Fibroblast of skin of right quadriceps (primary cell): ENCODE measurements around the gene NDC1.
"Not testable (repeated sequence)": the region's sequence is repeated elsewhere in the genome, so short reads cannot be mapped to it uniquely, and the experiment has no call there.

ENCODE experiments used
- DNase-seq: peaks from one replicate; pipeline ENCODE4 v3.0.0-alpha.2; 2013

NDC1 gene

DNA sequence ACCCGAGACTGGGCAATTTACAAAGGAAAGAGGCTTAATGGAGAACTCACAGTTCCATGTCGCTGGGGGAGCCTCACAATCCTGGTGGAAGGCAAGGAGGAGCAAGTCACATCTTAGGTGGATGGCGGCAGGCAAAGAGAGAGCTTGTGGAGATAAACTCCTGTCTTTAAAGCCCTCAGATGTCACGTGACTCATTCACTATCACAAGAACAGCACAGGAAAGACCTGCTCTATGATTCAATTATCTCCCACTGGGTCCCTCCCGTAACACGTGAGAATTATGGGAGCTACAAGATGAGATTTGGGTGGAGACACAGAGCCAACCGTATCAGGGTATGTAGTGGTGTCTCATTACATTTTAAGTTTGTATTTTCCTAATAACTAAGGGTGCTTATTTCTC, 77.6 kb downstream of the NDC1 start:
- DNase-seq: not testable (repeated sequence)

DNA sequence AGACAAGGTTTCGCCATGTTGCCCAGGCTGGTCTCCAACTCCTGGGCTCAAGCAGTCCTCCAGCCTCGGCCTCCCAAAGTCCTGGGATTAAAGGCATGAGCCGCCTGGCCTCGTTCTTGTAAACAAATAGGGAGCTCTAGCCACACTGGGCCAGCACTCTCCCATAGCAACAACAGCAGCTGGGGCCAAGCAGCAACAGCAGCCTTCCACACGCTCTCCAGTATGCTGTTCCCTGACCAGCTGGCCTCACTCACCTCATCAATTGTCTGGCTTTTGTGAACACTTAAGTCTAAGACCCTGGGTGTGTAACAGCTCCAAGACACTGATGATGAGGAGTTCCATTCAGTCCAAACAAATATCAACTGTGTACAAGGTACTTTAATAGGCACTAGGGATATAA, 82.2 kb downstream of the NDC1 start:
- DNase-seq: no peak

DNA sequence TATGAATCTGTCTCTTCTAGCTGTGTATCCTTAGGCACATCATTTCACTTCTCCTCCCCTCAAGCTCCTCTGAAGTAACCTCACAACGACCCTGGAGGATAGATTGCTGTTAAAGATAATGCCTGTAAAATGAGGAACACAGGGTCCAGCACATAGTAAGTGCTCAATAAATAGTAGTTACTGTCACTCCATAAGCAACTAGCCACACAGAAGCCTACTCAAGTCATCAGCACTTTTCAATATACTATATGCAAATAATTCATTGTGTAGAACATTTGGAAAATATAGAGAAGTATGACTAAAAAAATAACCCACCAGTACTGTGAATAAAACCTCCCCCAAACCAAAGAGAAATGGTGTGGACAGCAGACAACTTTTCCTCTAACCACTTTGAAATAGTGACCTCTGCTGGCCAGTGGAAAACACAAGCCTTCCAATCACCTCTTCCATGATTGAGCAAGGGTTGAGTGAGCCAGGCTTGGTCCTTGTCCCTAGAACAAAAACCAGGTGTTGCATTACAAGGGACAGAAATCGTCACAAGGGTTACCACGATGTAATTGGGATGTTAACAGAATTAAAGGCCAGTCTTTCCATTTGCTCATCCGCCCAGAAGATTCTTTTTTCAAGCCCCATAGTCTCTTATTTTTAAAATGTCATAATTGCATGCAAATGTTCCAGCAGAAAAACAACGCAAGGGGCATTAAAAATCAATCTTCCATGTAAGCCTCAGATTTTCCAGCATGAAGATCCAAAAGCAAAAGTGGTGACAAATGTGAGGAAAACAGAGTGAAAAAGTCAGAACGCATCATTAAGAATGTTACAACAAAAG, 83.4 kb downstream of the NDC1 start:
- DNase-seq: peak; percentile 71

DNA sequence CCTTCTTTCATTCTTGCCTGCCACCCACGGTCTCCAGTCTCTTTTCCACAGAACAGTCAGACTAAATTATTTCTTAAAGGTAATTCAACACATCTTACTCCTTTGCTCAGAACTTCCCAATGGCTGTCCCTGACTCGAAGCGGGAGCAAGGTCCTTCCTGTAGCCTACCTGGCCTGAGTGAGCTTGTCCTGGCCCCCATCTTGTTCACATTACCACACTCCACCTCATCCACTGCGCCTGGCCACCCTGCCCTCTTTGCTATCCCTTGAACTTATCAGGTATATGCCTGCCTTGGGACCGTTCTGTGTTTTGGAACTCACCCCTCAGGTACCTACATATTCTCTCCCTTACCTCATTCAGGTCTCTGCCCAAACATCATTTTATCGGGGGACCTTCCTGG, 85.8 kb downstream of the NDC1 start:
- no peak for DNase-seq

DNA sequence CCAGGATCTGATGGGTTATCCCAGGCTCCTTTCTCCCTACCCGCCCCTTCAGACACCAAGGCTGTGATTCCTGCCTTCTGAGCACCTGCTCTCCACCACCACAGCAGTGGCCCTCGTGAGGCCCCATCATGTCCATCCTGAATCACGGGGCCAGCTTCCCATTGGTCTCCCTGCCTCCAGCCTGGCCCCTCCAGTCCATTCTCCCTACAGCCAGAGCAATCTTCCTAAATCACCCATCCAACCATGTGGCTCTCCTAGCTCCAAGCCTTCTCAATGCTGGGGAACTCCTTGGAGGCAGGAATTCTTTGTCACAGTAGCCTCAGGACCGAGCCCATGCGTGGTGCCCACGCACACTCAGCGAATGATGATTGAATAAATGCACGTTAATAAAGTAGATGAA, 90.3 kb downstream of the NDC1 start:
- no peak for DNase-seq

- DNase-seq: peak; percentile 82
These were observed 97.4 kb downstream of the NDC1 start for GRCh38 chr1:53740621-53741105.

GRCh38 chr1:53739109-53739681, 98.9 kb downstream of the NDC1 start, which contains the start of gene GLIS1:
TSS of gene GLIS1 (minus strand) at chr1:53739164. CDS start at chr1:53738064, 1,100 bp downstream.
- DNase-seq: peak; percentile 89

DNA sequence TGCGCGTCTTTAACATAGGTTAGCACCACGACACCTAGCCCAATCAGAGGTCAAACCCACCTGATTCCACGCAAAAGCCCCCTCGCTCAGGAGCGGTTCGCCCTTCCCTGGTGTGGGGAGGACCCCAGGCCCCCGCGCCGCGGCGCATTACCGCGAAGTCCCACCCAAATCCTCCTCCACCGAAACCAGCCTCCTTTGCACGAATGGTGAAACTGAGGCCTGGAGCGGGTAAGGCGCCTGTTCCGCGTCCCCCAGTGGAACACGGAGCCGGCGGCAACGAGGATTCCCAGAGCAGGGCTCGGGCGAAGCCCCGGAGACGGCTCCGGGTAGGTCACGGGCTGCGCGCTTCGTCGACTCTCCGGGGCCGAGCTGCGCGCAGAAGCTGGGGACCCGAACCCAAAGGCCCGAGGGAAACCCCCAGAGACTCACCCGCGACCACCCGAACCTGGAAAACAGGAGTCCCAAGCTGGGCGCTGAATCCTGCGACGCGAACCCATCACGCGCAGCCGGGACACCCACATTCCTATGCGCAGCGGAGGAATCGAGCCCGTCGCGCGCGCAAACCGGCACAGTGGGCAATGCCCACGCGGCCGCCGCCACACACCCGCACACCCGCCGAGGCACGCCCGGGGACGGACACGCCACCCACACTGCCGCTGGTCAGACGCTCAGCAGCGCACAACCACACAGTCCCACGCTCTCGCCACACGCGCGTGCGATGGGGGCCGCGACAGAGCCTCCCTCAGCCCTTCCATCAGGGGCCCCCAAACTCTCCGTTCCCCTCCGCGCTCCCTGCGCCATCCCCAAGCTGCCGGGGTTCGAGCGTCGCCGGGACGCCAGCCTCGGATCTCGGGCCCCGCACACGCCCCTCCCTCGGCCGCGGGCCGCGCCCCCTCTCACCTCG, 99.6 kb downstream of the NDC1 start:
- DNase-seq: no peak

DNA sequence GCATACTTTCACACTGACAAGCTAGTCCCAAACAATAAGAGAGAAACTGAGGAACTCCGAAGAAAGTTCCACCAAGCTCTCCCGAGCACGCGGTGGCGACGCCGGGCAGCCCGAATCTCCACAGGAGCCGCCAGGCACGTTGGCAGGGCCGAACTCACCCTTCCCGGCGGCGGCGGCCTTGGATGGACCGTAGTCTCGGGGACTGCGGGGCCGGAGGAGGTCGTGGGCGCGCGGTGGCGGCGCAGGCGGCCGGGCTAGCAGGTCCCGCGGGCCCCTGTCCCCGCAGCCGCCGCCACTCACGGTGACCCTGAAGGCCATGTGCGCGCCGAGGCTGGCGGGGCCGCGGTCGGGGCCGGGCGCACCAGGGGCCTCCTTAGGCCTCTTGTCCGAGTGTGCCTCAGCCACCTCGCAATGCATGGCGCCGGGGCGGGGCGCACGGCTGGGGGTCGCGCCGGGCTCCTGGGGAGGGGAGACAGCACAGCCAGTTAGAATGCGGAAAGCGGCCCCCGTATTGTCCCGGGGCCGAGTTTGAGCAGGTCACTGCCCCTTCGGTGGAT, 100.4 kb downstream of the NDC1 start:
- DNase-seq: no peak

DNA sequence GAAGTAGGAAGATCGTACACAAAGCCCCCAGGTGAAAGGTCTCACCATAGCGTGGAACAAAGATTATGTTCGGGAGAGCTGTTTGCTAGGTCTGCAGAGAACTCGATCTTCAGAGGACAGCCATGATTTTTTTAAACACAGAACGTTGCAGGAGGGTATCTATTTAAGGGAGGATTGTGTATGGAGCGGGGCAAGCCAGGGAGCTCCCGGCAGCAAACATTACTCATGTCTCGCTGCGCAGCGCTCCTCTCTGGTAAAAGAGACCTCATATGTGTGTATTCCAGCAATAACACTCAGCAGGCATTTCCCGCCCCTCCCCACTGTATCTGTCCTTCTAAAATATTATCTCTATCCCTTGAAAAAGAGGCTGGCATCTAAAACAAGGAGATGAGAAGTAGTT, 101.8 kb downstream of the NDC1 start:
- peak; percentile 73 for DNase-seq

GRCh38 chr1:53735681-53736080, 102.4 kb downstream of the NDC1 start:
- no peak for DNase-seq

- DNase-seq: no peak
These were observed 102.8 kb downstream of the NDC1 start for GRCh38 chr1:53735261-53735660.

DNA sequence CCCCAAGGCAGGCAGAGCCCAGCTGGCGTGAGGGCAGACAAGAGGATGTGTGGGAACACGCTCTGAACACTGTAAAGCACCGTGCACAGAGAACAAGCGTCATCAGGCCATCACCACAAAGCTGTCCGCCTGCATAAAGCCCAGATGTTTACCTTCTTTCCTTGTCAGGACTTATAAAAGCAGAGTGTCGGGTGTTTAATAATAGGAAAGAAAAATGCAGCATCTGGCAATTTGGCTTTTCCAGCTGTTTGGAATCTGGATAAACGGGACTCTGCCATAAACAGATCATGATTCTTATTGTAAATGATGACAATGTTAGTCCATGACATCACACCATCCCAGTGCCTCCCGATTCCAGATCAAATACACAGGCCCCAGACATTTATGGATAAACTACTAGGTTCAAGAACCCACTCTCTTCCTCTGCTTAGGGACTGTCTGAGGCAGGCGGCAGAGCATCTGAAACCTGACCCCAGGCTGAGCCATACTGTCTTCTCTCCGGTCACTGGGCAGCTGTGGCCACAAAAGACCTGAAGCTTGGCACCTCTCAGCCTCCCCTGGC, 103.4 kb downstream of the NDC1 start:
- peak; percentile 68 for DNase-seq

- DNase-seq: peak; percentile 80
These were observed 104.0 kb downstream of the NDC1 start for GRCh38 chr1:53733975-53734649.

DNA sequence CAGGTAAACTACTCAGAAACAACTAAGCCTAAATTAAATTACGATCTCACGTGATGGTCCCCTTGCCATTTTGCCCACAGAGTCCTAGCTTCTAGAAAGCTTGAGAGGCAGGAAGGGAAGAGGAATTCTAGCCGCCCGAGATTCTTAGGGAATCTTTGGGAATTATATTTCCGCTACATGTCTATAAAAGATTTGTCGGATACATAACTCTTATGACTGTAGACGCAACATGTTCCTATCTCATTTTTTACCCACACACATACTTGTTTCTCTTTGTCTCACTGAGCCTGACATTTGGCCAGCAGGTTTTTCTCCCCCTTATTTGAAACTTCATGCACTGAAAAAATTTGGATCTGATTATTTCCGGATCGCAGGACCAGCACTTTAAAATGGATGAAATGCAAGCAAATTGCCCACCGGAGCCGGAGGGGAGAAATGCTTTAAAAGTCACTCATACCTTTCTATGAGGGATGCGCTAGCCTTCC, 104.6 kb downstream of the NDC1 start:
- no peak for DNase-seq

DNA sequence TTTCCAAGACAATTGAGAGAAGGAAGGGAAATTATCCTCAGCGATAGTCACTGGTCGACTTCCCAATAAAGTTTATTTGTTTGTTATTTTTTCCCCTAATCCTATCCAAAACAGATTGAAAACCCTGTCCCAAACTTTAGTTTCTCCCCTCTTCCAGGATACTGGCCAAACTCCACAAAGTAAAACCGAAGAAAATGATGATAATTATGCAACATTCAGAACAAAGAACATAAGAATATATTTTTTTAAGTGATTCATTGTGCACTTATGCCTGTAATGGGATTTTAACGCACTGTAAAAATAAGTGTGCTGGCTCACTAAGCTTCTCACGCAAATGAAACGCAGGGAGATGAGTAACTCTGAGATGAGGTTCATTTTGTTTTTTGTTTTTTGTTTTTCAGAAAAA, 105.2 kb downstream of the NDC1 start:
- DNase-seq: peak; percentile 93

DNA sequence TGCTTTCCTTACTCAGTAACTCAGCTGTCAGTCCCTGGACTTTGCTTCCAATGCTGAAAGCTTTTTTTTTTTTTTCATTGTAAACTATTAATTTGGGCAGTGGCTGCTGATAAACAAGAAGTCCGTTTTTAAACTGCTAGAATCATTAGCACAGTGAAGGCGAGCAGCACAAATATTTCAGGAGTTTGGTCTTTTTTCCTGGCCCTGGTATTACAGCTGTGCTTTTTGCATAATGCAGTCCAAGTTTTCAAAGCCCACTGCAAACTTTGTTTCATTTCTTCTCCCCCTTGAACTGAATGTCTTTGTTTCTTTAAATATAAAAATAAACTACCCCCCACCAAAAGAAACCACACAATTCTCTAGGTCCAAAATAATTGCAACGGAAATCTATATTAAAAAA, 105.7 kb downstream of the NDC1 start:
- no peak for DNase-seq

GRCh38 chr1:53731779-53732305, 106.3 kb downstream of the NDC1 start:
- no peak for DNase-seq

DNA sequence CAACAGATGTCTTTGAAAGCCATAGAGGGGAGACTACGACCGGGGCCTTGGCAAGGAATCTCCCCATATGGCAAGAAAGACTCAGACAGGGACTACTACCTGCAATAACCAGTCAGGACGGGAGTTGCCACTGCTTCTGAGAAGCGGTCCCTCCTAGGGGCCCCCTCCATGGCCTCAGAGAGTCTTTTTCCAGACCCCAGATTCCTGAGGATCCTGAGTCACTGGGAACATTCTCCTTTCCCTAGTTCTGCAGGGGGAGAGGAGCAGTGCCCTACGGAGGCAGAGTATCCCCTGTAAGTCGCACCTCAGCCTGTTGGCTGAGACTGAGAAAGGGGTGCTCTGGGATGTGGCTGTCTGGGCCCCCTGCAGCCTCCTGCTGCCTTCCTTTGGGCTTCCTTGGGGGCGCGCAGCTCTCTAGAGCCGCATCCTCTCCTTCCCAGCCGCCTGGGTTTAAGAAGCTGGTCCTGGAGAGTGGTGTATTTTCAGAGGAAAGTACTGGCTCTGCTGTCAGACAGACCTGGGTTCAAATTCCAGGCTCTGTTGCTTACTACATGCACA, 107.0 kb downstream of the NDC1 start:
- DNase-seq: no peak

- no peak for DNase-seq
These were observed 107.8 kb downstream of the NDC1 start for GRCh38 chr1:53730224-53730865.
